HEK293 (cell line): ENCODE results near the gene VOPP1.

Experiments used
- CTCF ChIA-PET: fragments of 350-600 bp; formaldehyde crosslinking; extraction: SDS; loops from one replicate; lab custom pipeline; 2021; ENCODE audit warnings: antibody characterized with exemption; lab: Yijun Ruan, JAX
- POLR2A ChIA-PET: fragments of 300-600 bp; formaldehyde crosslinking; extraction: SDS; loops from one replicate; lab custom pipeline; 2020; ENCODE audit warnings: antibody characterized with exemption, inconsistent platforms; lab: Yijun Ruan, JAX
- H3K27ac ChIP-seq: fragments of 200-500 bp; sonication (Bioruptor generic); 2 replicates; pipeline ENCODE4 v1.5.1; 2014; ENCODE audit warnings: low read depth, low read length, control low read depth, inconsistent platforms; ENCODE audit errors: extremely low read depth
- H3K36me3 ChIP-seq, 2 experiments: fragments of 200-500 bp in 1 of 2; sonication (Bioruptor generic) in 1 of 2; 1 replicate in 1 of 2; 2 replicates in 1 of 2; pipeline ENCODE4 v1.5.1; 2014 to 2017; ENCODE audit warnings: inconsistent platforms in 2 of 2, low read length in 2 of 2; ENCODE audit not compliant: control insufficient read depth in 2 of 2, insufficient read depth in 1 of 2
- H3K4me1 ChIP-seq: fragments of 200-500 bp; sonication (Bioruptor generic); 2 replicates; pipeline ENCODE4 v1.5.1; 2014; ENCODE audit warnings: mild to moderate bottlenecking, low read length, inconsistent platforms; ENCODE audit not compliant: control insufficient read depth, insufficient read depth
- H3K4me3 ChIP-seq: 2 replicates; pipeline ENCODE4 v1.5.1; 2011; ENCODE audit warnings: low read depth, mild to moderate bottlenecking, control low read depth, low read length, moderate library complexity
- H3K9me3 ChIP-seq: fragments of 200-500 bp; sonication (Bioruptor generic); 2 replicates; pipeline ENCODE4 v1.5.1; 2014; ENCODE audit warnings: low read depth, low read length, inconsistent platforms; ENCODE audit not compliant: control insufficient read depth, insufficient read depth
- MYNN ChIP-seq: fragments of 450-650 bp; formaldehyde crosslinking; IDR thresholded peaks from 2 replicates; pipeline ENCODE4 v1.5.1; 2016; ENCODE audit warnings: missing biosample characterization, missing genetic modification characterization, borderline replicate concordance
- TRIM28 ChIP-seq: IDR thresholded peaks from 2 replicates; pipeline ENCODE4 v1.6.1; 2011; ENCODE audit warnings: low read length, control low read depth, borderline replicate concordance
- ZNF140 ChIP-seq: fragments of 450-650 bp; formaldehyde crosslinking; IDR thresholded peaks from 2 replicates; pipeline ENCODE4 v1.5.1; 2016; ENCODE audit warnings: missing biosample characterization, missing genetic modification characterization
- ZNF155 ChIP-seq: fragments of 450-650 bp; formaldehyde crosslinking; IDR thresholded peaks from 2 replicates; pipeline ENCODE4 v1.5.1; 2016; ENCODE audit warnings: missing biosample characterization, missing genetic modification characterization
- ZNF23 ChIP-seq: fragments of 450-650 bp; formaldehyde crosslinking; IDR thresholded peaks from 2 replicates; pipeline ENCODE4 v1.5.1; 2016; ENCODE audit warnings: missing biosample characterization, missing genetic modification characterization, borderline replicate concordance
- ZNF24 ChIP-seq: fragments of 450-650 bp; formaldehyde crosslinking; IDR thresholded peaks from 2 replicates; pipeline ENCODE4 v1.5.1; 2016; ENCODE audit warnings: missing biosample characterization, missing genetic modification characterization
- ZNF292 ChIP-seq: fragments of 450-650 bp; formaldehyde crosslinking; IDR thresholded peaks from 2 replicates; pipeline ENCODE4 v1.5.1; 2016; ENCODE audit warnings: low read depth, missing biosample characterization, missing genetic modification characterization, borderline replicate concordance
- ZNF341 ChIP-seq: fragments of 450-650 bp; formaldehyde crosslinking; IDR thresholded peaks from 2 replicates; pipeline ENCODE4; 2016; ENCODE audit warnings: low read depth, missing biosample characterization, missing genetic modification characterization
- ZNF549 ChIP-seq: fragments of 450-650 bp; IDR thresholded peaks from 2 replicates; pipeline ENCODE4 v1.5.1; 2018; ENCODE audit warnings: missing biosample characterization, missing genetic modification characterization, mild to moderate bottlenecking, inconsistent platforms, moderate library complexity
- ZNF629 ChIP-seq: fragments of 450-650 bp; formaldehyde crosslinking; IDR thresholded peaks from 2 replicates; pipeline ENCODE4 v1.5.1; 2017; ENCODE audit warnings: missing biosample characterization, missing genetic modification characterization
- ZNF768 ChIP-seq: fragments of 450-650 bp; formaldehyde crosslinking; IDR thresholded peaks from 2 replicates; pipeline ENCODE4 v1.5.1; 2018; ENCODE audit warnings: missing biosample characterization, mild to moderate bottlenecking, missing genetic modification characterization
- ZXDB ChIP-seq: fragments of 450-650 bp; formaldehyde crosslinking; IDR thresholded peaks from 2 replicates; pipeline ENCODE4 v1.5.1; 2016; ENCODE audit warnings: missing biosample characterization, missing genetic modification characterization
- TF ChIP-seq, protein P1 (sequence below): fragments of 450-650 bp; formaldehyde crosslinking; IDR thresholded peaks from 2 replicates; pipeline ENCODE4 v1.5.1; 2017; ENCODE audit warnings: missing biosample characterization, missing genetic modification characterization
- TF ChIP-seq, protein P2 (sequence below): fragments of 450-650 bp; formaldehyde crosslinking; IDR thresholded peaks from 2 replicates; pipeline ENCODE4 v1.5.1; 2016; ENCODE audit warnings: missing biosample characterization, missing genetic modification characterization
- TF ChIP-seq, protein P3 (sequence below): fragments of 450-650 bp; formaldehyde crosslinking; IDR thresholded peaks from 2 replicates; pipeline ENCODE4 v1.5.1; 2017; ENCODE audit warnings: missing biosample characterization, missing genetic modification characterization
- TF ChIP-seq, protein P4 (sequence below): fragments of 450-650 bp; formaldehyde crosslinking; conservative IDR thresholded peaks from 2 replicates; pipeline ENCODE4 v1.5.1; 2016; ENCODE audit warnings: low read depth, missing biosample characterization, missing genetic modification characterization

Gene VOPP1

DNA sequence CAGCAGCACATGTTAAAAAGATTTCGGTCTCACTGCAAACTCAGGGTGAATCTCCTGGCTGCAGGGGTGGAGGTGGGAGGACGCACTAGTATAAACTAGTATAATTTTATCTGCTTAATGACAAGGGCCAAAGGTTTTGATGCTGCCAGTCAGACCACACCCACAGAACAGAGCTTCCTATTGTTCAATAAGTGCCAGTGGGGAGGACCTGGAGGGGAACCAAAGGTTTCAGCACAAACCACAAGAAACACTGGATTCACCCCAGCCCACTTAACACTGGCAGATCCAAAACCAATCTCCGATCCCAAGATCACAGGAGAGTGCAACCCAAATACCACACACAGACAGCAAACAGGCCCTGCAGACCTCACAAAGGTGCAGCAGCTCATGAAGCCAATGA lies 6.6 kb downstream of the VOPP1 start:
- peaks cover 10% of the 10 kb centered on the region; the same call in 1 of the 2 replicates for H3K4me1 ChIP-seq
- TF ChIP-seq ZNF140, result no peak
- no peak for TF ChIP-seq MYNN (tag by site-specific recombination)
- no peak for TF ChIP-seq ZNF549 (tag by site-specific recombination)
- TF ChIP-seq ZNF155 (tag by site-specific recombination), result no peak
- no peak for TF ChIP-seq ZNF24
- no peak for TF ChIP-seq ZXDB (tag by site-specific recombination)
- TF ChIP-seq, protein P1, sequence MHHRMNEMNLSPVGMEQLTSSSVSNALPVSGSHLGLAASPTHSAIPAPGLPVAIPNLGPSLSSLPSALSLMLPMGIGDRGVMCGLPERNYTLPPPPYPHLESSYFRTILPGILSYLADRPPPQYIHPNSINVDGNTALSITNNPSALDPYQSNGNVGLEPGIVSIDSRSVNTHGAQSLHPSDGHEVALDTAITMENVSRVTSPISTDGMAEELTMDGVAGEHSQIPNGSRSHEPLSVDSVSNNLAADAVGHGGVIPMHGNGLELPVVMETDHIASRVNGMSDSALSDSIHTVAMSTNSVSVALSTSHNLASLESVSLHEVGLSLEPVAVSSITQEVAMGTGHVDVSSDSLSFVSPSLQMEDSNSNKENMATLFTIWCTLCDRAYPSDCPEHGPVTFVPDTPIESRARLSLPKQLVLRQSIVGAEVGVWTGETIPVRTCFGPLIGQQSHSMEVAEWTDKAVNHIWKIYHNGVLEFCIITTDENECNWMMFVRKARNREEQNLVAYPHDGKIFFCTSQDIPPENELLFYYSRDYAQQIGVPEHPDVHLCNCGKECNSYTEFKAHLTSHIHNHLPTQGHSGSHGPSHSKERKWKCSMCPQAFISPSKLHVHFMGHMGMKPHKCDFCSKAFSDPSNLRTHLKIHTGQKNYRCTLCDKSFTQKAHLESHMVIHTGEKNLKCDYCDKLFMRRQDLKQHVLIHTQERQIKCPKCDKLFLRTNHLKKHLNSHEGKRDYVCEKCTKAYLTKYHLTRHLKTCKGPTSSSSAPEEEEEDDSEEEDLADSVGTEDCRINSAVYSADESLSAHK, result no peak
- no peak for TF ChIP-seq ZNF292
- no peak for TF ChIP-seq ZNF23 (tag by site-specific recombination)
- TF ChIP-seq, protein P2, sequence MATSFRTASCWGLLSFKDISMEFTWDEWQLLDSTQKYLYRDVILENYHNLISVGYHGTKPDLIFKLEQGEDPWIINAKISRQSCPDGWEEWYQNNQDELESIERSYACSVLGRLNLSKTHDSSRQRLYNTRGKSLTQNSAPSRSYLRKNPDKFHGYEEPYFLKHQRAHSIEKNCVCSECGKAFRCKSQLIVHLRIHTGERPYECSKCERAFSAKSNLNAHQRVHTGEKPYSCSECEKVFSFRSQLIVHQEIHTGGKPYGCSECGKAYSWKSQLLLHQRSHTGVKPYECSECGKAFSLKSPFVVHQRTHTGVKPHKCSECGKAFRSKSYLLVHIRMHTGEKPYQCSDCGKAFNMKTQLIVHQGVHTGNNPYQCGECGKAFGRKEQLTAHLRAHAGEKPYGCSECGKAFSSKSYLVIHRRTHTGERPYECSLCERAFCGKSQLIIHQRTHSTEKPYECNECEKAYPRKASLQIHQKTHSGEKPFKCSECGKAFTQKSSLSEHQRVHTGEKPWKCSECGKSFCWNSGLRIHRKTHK (tag by site-specific recombination), result no peak
- TF ChIP-seq ZNF341 (tag by site-specific recombination), result no peak
- no peak for TF ChIP-seq ZNF768 (tag by site-specific recombination)
- TF ChIP-seq, protein P3, sequence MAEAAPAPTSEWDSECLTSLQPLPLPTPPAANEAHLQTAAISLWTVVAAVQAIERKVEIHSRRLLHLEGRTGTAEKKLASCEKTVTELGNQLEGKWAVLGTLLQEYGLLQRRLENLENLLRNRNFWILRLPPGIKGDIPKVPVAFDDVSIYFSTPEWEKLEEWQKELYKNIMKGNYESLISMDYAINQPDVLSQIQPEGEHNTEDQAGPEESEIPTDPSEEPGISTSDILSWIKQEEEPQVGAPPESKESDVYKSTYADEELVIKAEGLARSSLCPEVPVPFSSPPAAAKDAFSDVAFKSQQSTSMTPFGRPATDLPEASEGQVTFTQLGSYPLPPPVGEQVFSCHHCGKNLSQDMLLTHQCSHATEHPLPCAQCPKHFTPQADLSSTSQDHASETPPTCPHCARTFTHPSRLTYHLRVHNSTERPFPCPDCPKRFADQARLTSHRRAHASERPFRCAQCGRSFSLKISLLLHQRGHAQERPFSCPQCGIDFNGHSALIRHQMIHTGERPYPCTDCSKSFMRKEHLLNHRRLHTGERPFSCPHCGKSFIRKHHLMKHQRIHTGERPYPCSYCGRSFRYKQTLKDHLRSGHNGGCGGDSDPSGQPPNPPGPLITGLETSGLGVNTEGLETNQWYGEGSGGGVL (tag by site-specific recombination), result no peak
- no peak for TF ChIP-seq ZNF629 (tag by site-specific recombination)
- no peak for TF ChIP-seq TRIM28
- TF ChIP-seq, protein P4, sequence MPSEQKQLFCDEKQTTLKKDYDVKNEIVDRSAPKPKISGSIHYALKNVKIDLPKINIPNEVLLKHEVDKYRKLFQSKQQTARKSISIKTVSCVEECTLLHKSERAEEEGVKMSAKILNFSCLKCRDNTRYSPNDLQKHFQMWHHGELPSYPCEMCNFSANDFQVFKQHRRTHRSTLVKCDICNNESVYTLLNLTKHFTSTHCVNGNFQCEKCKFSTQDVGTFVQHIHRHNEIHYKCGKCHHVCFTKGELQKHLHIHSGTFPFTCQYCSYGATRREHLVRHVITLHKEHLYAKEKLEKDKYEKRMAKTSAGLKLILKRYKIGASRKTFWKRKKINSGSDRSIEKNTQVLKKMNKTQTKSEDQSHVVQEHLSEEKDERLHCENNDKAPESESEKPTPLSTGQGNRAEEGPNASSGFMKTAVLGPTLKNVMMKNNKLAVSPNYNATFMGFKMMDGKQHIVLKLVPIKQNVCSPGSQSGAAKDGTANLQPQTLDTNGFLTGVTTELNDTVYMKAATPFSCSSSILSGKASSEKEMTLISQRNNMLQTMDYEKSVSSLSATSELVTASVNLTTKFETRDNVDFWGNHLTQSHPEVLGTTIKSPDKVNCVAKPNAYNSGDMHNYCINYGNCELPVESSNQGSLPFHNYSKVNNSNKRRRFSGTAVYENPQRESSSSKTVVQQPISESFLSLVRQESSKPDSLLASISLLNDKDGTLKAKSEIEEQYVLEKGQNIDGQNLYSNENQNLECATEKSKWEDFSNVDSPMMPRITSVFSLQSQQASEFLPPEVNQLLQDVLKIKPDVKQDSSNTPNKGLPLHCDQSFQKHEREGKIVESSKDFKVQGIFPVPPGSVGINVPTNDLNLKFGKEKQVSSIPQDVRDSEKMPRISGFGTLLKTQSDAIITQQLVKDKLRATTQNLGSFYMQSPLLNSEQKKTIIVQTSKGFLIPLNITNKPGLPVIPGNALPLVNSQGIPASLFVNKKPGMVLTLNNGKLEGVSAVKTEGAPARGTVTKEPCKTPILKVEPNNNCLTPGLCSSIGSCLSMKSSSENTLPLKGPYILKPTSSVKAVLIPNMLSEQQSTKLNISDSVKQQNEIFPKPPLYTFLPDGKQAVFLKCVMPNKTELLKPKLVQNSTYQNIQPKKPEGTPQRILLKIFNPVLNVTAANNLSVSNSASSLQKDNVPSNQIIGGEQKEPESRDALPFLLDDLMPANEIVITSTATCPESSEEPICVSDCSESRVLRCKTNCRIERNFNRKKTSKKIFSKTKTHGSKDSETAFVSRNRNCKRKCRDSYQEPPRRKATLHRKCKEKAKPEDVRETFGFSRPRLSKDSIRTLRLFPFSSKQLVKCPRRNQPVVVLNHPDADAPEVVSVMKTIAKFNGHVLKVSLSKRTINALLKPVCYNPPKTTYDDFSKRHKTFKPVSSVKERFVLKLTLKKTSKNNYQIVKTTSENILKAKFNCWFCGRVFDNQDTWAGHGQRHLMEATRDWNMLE (tag by site-specific recombination), result no peak
- POLR2A ChIA-PET, result no interaction called here
- H3K4me3 ChIP-seq, result no peak overlapping the region
- no peak overlapping the region for H3K27ac ChIP-seq
- CTCF ChIA-PET, result interaction anchor here (1.0 kb wide), 1 partner anchor 41 kb away, joined by 3 read pairs; no protein-coding TSS in a partner anchor
- no peaks in the 10 kb centered on the region for H3K36me3 ChIP-seq
- no peaks in the 10 kb centered on the region for H3K9me3 ChIP-seq
